ENCODE data around the gene NOG. TPM values are rescaled to one million over a fixed set of nuclear protein-coding genes. Genes with fewer than 3 reads are reported as not detected.

The NOG gene
- total and polyA plus RNA-seq, 2 experiments from 2014 or later, result 0.39 to 0.66 TPM

- peaks cover 24% of the 10 kb centered on the region for H3K4me1 Mint-ChIP-seq
- Histone ChIP-seq H3F3A (replicated peaks; ENCODE audit: low read depth) (peaks cover 7% of the 10 kb centered on the region; the same call in 1 of the 2 replicates), H3K36me3 (ENCODE audit: insufficient read depth) (no peaks in the 10 kb centered on the region), H3K4me2 (peak overlapping the region; percentile 99), H3K27ac (ENCODE audit: low read depth) (no peak overlapping the region), H3K27me3 (ENCODE audit: insufficient read depth) (peaks cover 76% of the 10 kb centered on the region), H3K4me1 (ENCODE audit: insufficient read depth) (peaks cover 27% of the 10 kb centered on the region), H4K20me1 (replicated peaks; ENCODE audit: insufficient read depth) (peaks cover 6% of the 10 kb centered on the region; the same call in 1 of the 2 replicates), H3K79me2 (replicated peaks; ENCODE audit: insufficient read depth) (no peaks in the 10 kb centered on the region), H3K9me2 (ENCODE audit: insufficient read depth) (no peaks in the 10 kb centered on the region), H3K4me3 (peak overlapping the region; percentile 89), H2AFZ (peak overlapping the region; percentile 95)
- no peak overlapping the region for H3K27ac Mint-ChIP-seq
- no peaks in the 10 kb centered on the region for H3K9me3 Mint-ChIP-seq
- DNase-seq (ENCODE audit: low spot score) (peak; percentile 74), ATAC-seq (peak; percentile 4)
- no peak for TF ChIP-seq JUNB (IDR thresholded peaks at IDR 0.05; ENCODE audit: unreplicated experiment)
- TF ChIP-seq EZH2phosphoT487 (IDR thresholded peaks at IDR 0.05; ENCODE audit: unreplicated experiment), result no peak
- TF ChIP-seq, protein P1, sequence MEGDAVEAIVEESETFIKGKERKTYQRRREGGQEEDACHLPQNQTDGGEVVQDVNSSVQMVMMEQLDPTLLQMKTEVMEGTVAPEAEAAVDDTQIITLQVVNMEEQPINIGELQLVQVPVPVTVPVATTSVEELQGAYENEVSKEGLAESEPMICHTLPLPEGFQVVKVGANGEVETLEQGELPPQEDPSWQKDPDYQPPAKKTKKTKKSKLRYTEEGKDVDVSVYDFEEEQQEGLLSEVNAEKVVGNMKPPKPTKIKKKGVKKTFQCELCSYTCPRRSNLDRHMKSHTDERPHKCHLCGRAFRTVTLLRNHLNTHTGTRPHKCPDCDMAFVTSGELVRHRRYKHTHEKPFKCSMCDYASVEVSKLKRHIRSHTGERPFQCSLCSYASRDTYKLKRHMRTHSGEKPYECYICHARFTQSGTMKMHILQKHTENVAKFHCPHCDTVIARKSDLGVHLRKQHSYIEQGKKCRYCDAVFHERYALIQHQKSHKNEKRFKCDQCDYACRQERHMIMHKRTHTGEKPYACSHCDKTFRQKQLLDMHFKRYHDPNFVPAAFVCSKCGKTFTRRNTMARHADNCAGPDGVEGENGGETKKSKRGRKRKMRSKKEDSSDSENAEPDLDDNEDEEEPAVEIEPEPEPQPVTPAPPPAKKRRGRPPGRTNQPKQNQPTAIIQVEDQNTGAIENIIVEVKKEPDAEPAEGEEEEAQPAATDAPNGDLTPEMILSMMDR (conservative IDR thresholded peaks at IDR 0.05; ENCODE audit: low read depth in 2 of 2), result no peak
- no peak for TF ChIP-seq ZNF114 (CRISPR knock-in tag; IDR thresholded peaks at IDR 0.05)
- TF ChIP-seq ZNF462 (CRISPR knock-in tag; IDR thresholded peaks at IDR 0.05), result no peak
- TF ChIP-seq EZH2 (IDR thresholded peaks at IDR 0.05; ENCODE audit: low read depth, unreplicated experiment), result peak; percentile 58
- no peak for TF ChIP-seq POLR2AphosphoS5 (IDR thresholded peaks at IDR 0.05; ENCODE audit: low read depth)
- TF ChIP-seq ZNF331 (CRISPR knock-in tag; IDR thresholded peaks at IDR 0.05; ENCODE audit: low read depth), result no peak
- TF ChIP-seq STAT1 (IDR thresholded peaks at IDR 0.05; ENCODE audit: unreplicated experiment), result no peak
- peak overlapping the region; percentile 88 for H3K4me3 Mint-ChIP-seq
- H3K27me3 Mint-ChIP-seq (ENCODE audit: insufficient read depth, low read depth, poor library complexity), result peaks cover 57% of the 10 kb centered on the region
- H3K36me3 Mint-ChIP-seq (ENCODE audit: low read depth), result no peaks in the 10 kb centered on the region; the same call in 2 of the 3 replicates
These were observed 2.6 kb downstream of the NOG start for GRCh38 chr17:56595831-56596690.

Data from GM23338 (cell line).